GM18526 (cell line): Measurements from ENCODE around the gene DBR1.

Source experiments
- POLR2A ChIP-seq: IDR thresholded peaks from 3 replicates; pipeline ENCODE4 v1.6.1; 2011; ENCODE audit not compliant: insufficient read length; ENCODE audit errors: extremely low read depth

The DBR1 gene

GRCh38 chr3:138174421-138175131 is at the start of gene DBR1:
Gene DBR1, minus strand, starts transcription at chr3:138174921. Its CDS starts 126 bp downstream, at chr3:138174795.
- peak; percentile 93 for TF ChIP-seq POLR2A

GRCh38 chr3:138222942-138223287 is 48.2 kb upstream of the DBR1 start:
- no peak for TF ChIP-seq POLR2A

GRCh38 chr3:138222131-138222941 is 47.6 kb upstream of the DBR1 start:
- TF ChIP-seq POLR2A = no peak

DNA sequence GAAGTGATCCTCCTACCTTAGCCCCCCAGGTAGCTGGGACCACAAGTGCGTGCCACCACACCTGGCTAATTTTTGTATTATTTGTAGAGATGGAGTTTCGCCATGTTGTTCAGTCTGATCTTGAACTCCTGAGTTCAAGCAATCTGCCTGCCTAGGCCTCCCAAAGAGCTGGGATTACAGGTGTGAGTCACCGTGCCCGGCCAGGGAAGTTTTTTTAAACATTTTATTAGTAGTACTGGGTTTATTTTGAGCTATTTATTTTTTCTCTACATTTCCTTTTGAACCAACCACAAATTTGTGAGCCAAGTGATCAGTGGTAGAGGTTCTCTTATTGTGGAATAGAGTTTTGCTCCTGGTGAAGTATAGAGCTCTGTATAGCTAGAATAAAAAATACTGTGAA is 46.1 kb upstream of the DBR1 start:
- no peak for TF ChIP-seq POLR2A

DNA sequence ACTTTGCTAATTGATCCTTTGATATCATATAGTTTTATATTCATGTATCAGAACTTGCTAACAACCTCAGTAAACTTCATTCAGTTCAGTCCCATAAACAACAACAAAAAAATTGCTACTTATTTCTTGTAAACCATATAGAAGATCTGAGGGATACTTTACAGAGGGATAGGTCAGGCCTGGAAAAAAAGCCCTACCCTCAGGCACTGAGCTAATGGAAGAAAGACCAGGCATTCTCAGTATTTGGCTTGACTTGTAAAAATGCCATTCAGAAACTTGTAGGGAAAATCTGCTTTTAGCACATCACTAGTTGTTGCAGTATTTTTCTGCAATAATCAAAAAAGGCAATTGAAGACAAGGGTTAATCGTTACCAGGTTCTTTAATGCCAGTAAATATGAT is 45.5 kb upstream of the DBR1 start:
- TF ChIP-seq POLR2A = no peak

DNA sequence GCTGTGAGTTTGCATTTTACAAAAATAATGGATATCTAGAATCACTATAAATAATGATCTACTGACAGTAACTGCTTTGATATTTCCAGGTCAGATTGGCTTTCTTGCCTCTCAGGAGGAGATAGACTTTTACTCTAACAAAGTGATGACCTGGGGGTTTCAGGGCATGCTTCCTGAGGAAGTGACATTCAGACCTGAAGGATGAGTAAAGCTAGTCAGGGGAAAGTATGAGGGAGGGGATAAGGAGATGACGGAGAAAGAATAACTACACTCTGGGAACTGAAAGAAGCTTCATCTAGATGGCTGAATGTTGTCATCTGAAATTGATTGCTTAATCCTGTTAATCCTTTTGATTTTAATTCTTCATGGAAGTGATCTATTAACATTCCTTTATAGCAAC is 44.5 kb upstream of the DBR1 start:
- no peak for TF ChIP-seq POLR2A

DNA sequence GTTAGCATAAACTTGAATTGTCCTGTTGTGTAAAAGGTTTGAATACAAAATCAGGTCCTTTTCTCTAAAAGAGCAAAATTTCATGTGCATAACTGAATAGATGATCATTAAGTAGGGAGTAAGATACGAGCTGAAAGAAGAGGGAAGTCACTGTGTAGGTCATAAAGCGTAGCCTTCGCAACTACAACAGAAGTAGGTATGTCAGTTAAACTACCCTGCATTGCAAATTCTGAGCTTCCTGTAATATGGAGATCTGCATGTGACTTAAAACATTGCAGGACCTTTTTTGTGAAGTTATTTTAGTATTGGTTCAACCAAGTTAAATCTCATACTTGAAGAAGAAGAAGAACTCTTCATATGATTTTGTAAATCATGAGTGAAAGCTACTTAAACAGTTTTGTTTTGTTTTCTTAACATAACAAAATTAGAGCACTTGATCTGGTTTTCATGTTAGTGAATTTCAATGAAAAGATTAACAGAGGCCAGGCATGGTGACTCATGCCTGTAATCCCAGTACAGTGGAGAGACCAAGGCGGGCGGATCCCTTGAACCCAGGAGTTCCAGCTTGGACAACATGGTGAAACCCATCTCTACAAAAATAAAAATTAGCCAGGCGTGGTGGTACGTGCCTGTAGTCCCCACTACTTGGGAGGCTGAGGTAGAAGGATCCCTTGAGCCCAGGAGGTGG is 38.8 kb upstream of the DBR1 start:
- TF ChIP-seq POLR2A = no peak

GRCh38 chr3:138210528-138210927 is 35.8 kb upstream of the DBR1 start:
- no peak for TF ChIP-seq POLR2A

- no peak for TF ChIP-seq POLR2A
These were observed 31.5 kb upstream of the DBR1 start for GRCh38 chr3:138206196-138206595.

DNA sequence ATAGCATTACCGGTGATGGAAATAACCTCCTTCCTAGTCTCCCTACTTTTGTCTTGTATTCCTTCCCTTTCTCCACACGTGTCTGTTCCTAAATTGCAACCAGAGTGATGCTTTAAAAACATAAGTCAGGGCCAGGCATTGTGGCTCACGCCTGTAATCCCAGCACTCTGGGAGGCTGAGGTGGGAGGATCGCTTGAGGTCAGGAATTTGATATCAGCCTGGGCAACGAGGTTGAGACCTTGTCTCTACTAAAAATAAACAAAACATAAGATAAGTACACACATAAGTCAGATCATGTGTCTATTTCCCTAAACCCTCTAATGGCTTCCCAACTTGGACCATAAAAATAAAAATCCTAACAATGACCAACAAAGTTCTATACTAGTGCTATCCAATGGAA is 30.8 kb upstream of the DBR1 start:
- TF ChIP-seq POLR2A = no peak

- no peak for TF ChIP-seq POLR2A
These were observed 29.2 kb upstream of the DBR1 start for GRCh38 chr3:138203938-138204337.

DNA sequence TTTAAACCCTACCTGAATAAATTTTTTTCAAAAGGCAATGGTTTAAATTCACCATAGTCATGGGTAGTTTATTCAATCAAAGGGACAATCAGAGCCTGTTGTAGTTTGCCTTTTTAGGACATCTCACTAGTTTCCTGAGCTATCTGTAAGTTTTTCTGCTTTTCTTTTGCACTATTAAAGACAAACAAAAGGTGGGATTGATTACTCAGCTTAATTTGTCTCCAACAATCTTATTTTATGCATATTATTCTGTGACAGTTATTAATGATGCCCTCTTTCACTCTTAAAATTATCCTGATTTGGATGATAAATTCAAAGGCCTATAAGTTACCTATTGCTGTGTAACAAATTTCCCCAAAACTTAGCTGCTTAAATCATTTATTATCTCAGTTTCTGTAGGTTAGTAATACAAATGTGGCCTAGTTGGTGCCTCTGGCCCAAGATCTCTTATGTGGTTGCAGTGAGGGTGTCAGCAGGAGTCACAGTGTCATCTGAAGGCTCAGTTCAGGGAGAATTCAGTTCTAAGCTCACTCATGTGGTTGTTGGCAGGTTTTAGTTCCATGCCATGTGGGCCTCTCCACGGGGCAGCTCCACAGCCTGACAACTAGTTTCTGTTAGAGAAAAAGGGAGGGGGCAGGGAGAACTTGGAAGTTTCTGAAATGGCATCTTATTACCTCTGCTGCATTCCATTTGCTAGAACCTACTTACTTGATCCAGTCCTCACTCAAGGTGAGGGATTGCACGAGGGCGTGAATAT is 28.4 kb upstream of the DBR1 start:
- TF ChIP-seq POLR2A = no peak

DNA sequence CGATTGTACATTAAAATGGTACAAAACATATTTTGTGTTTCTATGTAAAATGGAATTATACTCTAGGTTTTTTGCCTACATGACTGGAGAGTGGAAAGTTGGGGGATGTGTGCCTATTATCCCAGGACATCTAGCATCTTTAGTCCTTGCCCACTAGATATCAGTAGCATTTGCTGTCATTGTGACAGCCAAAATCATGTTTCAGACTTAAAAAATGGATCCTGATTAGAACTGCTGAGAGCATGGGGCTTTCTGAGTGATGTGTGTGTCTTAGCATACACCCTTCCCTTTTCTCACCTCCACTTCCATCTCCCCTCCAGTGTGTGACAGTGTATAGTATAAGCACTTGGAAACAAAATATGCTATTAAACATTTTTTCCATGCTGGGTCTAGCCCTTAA is 25.7 kb upstream of the DBR1 start:
- TF ChIP-seq POLR2A = no peak

DNA sequence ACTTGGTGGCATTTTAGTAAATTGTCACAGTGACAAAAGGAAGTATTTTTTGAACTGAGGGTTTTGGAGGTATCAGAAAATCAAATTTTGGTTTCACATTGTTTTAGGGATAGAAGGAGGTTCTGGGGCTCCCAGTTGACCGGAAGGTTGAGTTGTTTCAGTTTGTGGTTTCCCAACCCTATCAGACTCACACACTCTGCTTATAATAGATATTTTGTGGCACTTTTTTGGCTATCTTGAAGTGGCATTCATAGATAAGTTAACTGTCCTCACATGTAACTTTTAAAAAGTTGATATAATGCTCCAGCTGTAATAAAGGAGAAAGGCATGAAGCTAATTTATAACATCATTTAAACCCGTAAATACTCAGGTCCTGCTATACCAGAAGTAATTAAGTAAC is 25.1 kb upstream of the DBR1 start:
- no peak for TF ChIP-seq POLR2A

DNA sequence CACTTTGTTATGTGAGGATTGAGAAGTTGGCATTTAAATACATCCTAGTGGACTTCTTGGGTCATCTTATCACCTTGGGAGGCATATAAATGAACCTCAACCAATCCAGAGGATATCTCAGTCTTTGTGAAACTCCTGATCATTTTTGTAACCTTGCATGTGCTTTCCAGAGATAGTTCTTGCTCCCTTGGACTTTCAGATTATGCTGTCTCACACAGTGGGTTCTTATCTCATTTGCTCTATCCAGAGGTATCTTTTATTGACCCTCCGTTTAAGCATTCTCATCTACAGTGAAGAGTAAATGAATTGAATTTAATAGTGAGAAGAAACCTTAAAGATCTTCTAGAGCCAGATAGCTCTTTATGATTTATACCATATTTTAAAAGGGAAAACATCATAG is 22.8 kb upstream of the DBR1 start:
- no peak for TF ChIP-seq POLR2A

DNA sequence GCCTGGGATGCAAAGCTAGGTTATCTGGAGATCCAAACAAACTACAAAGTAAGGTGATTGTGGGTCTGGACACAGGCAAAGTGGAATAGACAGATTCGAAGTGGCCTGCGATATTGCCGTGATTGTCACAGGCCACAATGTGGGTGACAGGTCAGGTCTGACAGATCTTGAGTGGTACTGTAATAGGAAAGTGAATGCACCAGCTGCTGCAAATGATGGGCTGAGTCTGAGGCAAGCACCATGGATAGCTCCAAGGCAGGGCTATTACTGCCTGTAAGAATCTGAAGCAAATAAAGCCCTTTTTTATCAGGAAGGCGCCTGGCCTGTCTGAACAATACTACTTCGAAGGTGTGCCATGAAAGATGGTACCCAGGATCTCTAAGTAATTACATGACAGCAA is 22.3 kb upstream of the DBR1 start:
- TF ChIP-seq POLR2A = no peak

DNA sequence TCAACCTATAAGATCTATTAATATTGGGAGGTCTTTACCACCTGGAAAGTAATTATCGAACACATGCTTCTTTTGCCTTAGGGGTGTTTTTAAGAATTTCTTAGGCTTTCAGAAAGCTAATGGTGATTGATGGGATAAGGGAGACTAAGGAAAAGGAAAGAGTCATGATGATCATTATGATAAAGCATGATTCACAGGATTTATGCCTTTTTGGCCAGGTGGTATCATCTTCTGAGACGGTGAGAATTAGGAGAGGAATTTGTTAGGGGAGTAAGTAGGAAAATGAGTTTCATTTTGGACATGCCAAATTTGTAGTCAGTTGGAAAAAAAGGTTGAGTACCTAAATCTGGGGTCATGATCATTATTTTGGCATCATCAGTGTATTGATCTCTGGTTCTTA is 21.3 kb upstream of the DBR1 start:
- no peak for TF ChIP-seq POLR2A
